ENCODE data around the gene RNF149.

RNF149 gene

GRCh38 chr2:101294861-101295260 is 13.6 kb downstream of the RNF149 start:
- no peak for DNase-seq (ENCODE audit: low spot score)

GRCh38 chr2:101293544-101293943 is 15.0 kb downstream of the RNF149 start:
- no peak for DNase-seq (ENCODE audit: low spot score)

DNA sequence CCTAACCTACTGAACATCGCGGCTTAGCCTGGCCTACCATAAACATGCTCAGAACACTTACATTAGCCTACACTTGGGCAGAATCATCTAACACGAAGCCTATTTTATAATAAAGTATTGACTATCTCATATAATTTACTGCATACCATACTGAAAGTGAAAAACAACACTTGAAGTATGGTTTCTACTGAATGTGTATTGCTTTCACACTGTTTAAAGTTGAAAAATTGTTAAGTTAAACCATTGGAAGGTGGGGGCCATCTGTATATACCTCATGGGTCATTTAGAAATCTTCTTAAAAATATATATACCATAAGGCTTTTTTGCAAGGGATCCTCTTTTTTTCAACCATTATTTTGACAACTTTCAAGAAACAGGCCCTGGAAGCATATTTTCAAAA is 16.5 kb downstream of the RNF149 start:
- no peak for DNase-seq (ENCODE audit: low spot score)

- DNase-seq (ENCODE audit: low spot score): no peak
Observed at GRCh38 chr2:101290711-101291110, 17.8 kb downstream of the RNF149 start.

- no peak for DNase-seq (ENCODE audit: low spot score)
Observed at GRCh38 chr2:101287303-101287702, 21.2 kb downstream of the RNF149 start.

DNA sequence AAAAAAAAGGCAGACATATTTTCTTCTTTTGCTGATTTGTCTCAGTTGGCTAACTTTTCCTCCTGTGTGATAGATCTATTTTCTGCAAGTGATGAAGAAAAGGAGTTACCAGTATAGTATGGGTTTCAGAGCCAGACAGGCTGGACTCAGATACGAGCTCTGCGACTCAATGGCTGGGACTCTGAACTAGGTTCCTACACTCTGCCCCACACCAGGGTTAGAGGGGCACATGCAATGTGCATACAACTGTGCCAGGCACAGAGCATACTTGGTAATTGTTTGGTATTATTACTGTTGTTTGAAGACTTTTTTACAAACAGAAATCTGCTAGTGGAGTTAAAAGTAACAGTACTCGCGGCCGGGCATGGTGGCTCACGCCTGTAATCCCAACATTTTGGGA is 21.8 kb downstream of the RNF149 start:
- DNase-seq (ENCODE audit: low spot score): no peak

DNA sequence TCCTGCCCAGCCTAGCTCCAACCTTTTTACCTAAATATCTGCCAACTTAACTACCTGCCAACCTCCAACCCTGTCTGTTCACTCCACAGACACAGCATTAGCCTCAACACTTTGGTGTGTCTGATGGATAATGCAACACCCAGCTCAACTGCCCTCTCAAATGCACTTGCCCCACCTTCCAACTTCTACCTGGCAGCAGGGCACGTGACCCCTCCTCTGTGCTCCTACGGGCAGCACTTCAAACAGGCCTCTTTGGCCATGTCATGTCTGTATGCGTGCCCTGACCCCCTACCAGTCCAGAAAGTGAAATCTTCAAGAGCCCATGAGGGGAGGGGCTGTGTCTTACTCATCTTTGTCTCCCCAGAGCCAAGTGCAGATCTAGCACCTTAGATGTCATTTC is 25.5 kb downstream of the RNF149 start:
- DNase-seq (ENCODE audit: low spot score): no peak

DNA sequence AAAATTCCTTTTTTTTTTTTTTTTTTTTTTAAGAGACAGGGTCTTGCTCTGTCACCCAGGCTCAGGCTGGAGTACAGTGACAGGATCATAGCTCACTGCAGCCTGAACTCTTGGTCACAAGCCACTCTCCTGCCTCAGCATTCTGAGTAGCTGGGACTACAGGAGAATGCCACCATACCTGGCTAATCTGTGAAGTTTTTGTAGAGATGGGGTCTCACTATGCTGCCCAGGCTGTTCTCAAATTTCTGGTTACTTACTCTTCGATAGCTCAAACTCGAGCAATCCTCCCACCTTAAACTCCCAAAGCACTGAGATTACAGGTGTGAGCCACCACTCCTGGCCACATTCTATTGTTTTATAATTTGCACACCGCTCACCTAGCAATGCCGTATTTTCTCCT is 27.0 kb downstream of the RNF149 start:
- no peak for DNase-seq (ENCODE audit: low spot score)

GRCh38 chr2:101278925-101279324 is 29.6 kb downstream of the RNF149 start:
- DNase-seq (ENCODE audit: low spot score): no peak

- no peak for DNase-seq (ENCODE audit: low spot score)
Observed at GRCh38 chr2:101277111-101277510, 31.4 kb downstream of the RNF149 start.

DNA sequence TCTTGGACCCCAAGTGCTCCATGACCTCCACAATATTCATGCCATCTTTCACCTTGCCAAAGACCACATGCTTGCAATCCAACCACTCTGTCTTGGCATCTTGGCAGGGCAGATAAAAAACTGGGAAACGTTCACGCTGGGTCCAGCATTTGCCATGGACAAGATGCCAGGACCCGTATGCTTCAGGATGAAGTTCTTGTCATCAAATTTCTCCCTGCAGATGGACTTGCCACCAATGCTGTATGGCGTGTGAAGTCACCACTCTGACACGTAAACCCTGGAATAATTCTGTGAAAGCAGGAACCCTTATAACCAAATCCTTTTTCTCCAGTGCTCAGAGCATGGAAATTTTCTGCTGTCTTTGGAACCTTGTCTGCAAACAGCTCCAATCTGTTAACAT is 34.4 kb downstream of the RNF149 start:
- DNase-seq (ENCODE audit: low spot score): no peak

DNA sequence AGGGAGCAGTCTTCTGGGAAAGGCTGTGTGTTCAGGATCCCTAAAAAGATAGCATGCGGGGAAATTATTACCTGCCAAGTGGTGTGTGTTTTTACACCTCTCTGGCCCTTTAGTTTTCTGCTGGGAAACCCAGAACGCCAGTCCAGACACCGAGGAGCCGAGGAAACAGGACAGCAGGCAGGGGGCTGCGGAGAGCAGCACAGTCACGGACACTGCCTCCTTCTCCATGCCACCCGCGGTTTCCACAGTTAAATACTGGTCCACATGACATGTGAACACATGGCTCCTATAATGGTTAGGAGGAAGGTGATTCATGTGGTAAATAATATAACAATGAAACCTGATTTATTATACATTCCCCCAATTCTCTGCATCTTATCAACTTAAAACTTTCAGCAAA is 35.4 kb downstream of the RNF149 start:
- no peak for DNase-seq (ENCODE audit: low spot score)

DNA sequence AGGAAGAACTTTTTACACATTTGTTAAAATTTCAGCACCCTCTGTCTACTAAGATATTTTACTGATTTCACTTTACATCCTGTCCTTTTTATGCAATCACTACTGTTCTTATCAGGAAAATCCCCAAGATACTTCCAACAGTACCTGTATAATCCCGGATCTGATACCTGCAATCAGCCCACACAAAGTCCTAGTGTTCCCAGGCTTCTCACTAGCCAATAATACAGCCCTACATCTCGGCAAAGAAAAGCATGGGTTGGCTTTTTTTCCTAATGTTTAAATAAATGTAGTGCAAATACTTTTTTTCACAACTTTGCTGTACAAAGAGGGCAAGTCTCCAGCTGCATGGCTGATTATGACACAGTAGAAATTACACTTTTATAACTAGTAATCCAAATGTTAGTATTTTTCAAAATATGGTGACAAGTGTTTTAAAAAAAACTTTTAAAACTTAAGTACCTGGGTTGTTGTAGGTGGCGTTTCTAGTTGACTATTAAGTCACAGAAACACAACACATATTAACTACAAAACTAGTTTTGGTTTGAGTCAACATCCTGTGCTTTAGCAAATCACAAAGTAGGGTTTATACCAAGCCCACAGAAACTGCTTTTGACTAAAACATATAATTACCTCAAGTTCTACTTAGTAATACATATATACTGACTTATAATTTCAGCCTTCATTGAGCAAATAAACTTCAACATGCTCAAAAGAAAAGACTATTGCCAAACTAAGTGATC is 36.3 kb downstream of the RNF149 start:
- peak; percentile 25 for DNase-seq (ENCODE audit: low spot score)

GRCh38 chr2:101270700-101271259 is 37.7 kb downstream of the RNF149 start:
- no peak for DNase-seq (ENCODE audit: low spot score)

GRCh38 chr2:101267671-101268656 is 40.5 kb downstream of the RNF149 start:
- no peak for DNase-seq (ENCODE audit: low spot score)

DNA sequence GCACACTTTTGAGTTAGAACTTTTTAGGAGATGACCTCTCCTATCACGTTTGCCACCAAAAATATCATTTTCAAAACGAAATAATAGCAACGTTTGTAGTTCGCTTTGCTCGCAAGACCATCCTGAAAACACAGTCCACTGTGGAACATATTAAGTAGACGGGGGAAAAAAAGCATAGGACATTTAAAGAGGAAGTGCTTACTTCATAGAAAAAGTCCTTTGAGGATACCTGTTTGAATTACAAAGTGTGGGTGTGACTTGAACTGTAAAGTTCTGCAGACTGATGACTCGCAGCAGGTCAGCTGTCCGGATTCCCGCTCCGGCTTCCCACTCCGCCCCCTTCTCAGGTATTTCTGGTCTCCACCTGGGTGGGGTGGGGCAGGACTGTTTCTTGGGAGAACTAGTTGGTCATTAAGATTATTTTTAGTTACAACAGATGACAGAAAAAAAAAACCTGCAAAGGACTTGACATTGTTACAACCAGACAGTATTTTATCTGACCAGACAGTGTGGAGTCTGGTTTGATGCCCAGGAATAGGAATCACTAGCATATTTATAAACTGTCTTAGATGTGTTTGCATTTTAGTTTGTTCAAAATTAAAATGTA is 42.5 kb downstream of the RNF149 start:
- DNase-seq (ENCODE audit: low spot score): no peak

- no peak for DNase-seq (ENCODE audit: low spot score)
Observed at GRCh38 chr2:101264360-101264939, 44.1 kb downstream of the RNF149 start.

DNA sequence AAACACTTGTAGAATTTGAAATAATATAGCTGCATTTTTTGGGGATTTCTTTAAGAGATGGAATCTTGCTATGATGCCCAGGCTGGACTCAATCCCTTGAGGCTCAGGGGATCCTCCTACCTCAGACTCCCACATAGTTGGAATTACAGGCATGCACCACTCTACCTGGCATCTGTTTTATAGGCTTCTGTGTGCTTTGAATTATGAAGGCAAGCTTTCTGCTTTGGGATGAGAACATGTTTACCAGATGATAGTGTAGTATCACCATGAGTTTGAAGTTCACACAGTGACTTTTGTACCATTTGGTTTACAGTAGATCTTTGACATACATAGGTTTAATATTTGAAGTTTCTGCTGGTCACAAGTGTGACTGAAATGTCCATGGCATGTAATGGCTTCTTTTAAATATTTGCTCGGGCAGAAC is 45.1 kb downstream of the RNF149 start:
- DNase-seq (ENCODE audit: low spot score): no peak

GRCh38 chr2:101262142-101262541 is 46.4 kb downstream of the RNF149 start:
- no peak for DNase-seq (ENCODE audit: low spot score)

DNA sequence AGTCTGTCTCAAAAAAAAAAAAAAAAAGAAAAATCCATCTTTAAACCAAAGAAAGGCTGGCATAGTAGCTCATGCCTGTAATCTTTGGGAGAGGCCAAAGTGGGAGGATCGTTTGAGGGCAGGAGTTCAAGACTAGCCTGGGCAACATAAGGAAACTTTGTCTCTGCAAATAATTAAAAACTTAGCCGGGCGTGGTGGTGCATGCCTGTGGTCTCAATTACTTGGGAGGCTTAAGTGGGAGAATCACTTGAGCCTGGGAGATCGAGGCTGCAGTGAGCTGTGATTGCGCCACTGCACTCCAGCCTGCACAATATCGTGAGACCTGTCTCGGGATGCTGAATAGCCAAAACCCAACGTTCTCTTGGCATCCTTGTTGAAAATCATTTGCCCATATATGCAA is 49.7 kb downstream of the RNF149 start:
- no peak for DNase-seq (ENCODE audit: low spot score)

- no peak for DNase-seq (ENCODE audit: low spot score)
Observed at GRCh38 chr2:101256316-101256715, 52.2 kb downstream of the RNF149 start.

- no peak for DNase-seq (ENCODE audit: low spot score)
Observed at GRCh38 chr2:101255501-101255900, 53.0 kb downstream of the RNF149 start.

Data from CD4-positive, alpha-beta T cell treated with Interleukin-2 at 100 ng/mL for 4 hours (primary cell).